ENCODE data around the gene CEP85L. TPM values are rescaled to one million over a fixed set of nuclear protein-coding genes. Genes with fewer than 3 reads are reported as not detected.
A peak's percentile ranks its signal among the peaks of the same experiment; 100 is the strongest.

Gene CEP85L
- polyA plus RNA-seq (ENCODE audit: insufficient read length) = 8.9 TPM
- long read RNA-seq, donor 1, full-length matches to known transcripts = 1 of 1 reads
- long read RNA-seq, donor 1, partial matches to known transcripts = 0 of 1 reads
- long read RNA-seq, donor 1, other reads (novel, unspliced or antisense) = 0 of 1 reads
- long read RNA-seq, donor 2 = 0 reads
- long read RNA-seq, donor 3 = 0 reads
- long read RNA-seq, donor 4 = 0 reads
- long read RNA-seq, donor 5 = 0 reads
- long read RNA-seq, donor 6, full-length matches to known transcripts = 1 of 1 reads
- long read RNA-seq, donor 6, partial matches to known transcripts = 0 of 1 reads
- long read RNA-seq, donor 6, other reads (novel, unspliced or antisense) = 0 of 1 reads
- long read RNA-seq, donor 7, partial matches to known transcripts = 0 of 1 reads
- long read RNA-seq, donor 7, other reads (novel, unspliced or antisense) = 0 of 1 reads
- long read RNA-seq, donor 8 = 0 reads

DNA sequence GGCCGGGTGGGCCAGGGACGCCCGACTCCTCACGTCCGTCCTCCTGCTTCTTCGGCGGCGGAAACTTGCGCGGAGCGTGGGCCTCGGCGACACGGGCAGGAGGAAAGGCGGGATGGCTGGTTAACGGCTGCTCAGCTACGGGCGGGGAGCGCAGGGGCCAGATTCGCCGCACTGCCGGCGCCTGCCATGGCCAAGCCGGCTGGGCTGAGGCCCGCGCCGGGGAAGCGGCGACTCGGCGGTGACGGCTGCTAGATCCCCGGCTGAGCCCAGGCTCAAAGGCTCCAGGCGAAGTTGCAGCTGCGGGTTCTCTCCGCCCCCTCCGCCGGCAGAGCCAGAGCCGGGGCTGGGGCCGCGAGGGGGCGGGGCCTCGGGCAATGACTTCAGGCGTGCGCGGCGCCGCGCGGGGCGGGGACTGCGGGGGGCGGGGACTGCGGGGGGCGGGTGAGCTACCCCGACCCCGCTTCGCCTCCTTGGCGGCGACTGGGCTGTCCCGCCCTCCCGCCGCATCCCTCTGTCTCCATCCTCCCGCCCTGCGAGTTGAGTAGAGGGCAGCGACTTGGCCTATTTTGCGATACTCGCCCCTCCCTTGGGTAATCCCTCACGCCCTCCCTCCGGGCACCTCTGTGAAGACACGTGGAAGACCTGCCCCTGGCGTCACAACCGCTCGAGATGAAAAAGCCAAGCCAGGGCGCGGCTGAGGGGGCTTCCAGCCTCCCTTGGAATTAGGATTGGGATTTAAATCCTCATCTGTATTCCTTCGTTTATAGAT lies at the start of gene CEP85L:
Gene CEP85L (minus strand): TSS at position 310 of the 769 bp plus-strand sequence. CDS start 322 bp downstream, outside the sequence.
- peak; percentile 92 for DNase-seq

DNA sequence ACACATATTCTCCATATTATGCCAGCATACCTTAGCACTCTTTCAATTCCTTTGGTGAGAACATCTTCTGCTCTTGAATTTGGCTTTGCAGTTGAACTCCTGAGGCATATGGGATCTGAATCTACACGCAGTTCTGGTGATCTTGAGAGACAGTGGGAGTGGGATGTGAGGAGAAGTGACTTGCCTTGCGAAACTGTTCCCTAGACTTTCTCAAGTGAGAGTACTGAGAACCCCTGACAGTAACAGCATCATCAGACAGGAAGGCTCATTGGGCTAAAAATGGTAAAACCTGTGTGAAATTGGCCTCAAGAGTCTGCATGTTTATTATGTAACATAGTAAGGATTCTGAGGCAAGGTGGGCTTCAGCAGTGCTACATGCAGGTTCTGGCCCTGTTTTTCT lies 49.1 kb upstream of the CEP85L start:
- DNase-seq = no peak

DNA sequence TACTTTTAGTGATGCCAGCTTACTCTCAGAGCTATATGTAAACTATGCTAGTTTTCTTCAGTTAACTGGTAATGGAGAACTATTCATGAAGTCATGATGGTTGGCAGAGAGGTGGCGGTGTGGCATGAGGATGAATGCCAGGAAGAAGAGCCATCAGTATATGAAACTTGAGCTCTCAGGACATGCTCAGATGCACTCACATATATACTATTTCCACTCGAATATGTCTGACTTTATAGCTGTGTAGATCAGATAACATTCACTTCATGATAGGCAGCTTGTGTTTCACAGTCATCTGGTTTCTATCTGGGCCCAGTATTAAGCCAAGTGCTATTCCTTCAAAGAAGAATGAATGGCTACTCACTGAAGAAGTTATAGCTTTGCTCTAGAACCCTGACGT lies 46.2 kb upstream of the CEP85L start:
- no peak for DNase-seq

DNA sequence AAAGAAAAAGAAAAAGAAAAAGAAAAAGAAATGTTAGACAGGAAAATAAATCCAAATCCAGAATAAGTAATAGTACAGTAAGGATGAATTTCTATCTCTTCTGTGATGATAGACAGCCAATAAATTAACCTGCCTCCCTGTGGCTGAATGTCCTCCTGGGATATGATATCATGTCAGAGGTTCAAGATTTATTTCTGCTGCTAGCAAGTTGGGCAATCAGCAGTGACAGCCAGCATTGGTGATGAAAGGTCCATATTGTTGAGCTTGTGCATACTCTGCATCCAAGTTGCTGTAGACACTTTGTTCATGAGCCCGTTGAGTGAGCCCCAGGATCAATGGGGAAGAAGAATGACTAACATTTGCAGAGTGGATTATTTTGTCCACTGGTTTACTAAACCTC lies 44.9 kb upstream of the CEP85L start:
- DNase-seq = no peak

DNA sequence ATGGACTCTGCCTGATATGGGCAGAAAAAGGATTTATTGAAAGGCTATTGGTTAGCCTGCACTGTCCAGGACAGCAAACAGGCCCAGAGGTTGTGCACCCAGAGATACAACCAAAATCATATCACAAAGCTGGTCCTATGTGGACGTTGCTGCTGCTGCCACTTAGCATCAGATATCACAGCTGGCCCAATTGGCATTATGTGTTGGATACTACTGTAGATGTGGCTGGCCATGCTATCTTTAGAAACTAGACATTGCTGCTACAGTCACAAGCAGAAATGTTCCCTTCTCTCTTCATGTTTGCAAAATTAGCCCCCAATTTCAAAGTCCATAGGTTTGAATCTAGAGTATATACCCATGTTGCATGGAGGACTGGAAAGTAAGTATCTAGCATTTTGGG lies 42.2 kb upstream of the CEP85L start:
- no peak for DNase-seq

DNA sequence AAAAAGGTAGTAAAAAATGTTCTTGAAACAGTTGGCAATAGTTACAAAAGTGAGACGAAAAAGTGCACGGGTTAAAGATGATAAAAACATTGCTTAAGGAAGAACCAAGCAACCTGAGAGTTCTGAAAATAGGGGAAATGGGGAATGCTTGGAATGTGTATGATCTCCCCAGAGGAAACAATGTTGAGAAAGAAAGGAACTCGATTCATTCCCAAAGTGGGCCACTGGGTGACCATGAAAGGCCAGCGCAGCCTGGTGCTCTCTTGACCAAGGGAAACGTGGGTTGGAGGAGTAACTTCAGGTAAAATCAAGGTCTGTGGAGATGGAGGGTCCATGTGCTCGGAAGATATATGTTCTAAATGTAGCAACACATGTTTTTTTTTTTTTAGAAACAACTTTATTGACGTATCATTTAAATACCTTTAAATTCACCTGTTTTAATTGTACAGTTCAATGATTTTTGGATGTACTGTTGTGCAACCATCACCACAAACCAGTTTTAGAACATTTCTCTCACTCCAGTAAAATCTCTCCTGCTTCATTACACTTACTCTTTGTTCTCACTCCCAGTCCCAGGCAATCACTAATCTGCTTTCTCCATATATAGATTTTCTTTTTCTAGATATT lies 34.5 kb upstream of the CEP85L start:
- DNase-seq = no peak

DNA sequence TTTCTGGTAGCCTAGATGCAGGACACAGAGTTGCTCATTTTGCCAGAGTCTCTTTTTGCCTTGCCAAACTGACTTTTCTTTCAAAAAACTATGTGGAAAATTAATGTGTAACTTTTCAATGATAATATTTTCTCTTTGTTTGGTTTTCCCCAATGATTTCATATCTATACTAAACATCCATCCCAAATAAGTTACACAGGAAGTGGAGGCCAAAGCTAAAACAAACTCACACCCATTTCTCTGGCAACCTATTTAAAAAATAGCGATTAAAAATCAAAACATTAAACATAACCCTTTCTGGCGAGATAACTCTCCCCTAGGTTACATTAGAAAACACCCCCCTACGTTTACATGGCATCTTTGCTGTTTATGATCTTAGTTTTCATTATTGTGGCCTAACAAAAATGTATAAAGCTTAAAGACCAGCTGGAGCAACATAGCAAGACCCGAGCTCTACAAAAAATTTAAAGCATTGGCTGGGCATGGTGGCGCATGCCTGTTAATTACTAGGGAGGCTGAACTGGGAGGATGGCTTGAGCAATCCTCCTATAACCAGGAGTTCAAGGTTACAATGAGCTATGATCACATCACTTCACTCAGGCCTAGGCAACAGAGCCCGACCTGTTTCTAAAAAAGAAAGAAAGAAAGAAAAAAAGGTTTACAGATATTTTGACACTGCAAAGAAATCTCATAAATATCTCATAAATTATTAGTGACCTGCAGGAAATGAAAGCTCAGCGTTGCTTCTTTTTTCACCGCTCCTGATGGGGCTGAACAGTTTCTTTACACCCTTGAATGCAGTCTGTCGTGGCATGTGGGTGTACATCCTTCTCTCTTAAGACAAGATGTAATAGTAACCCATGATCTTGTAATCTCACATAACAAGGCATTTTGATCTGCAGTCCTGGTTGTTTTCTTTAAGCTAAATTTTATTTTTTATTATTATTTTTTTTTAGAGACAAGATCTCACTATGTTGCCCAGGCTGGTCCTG lies 32.8 kb upstream of the CEP85L start:
- DNase-seq = no peak

DNA sequence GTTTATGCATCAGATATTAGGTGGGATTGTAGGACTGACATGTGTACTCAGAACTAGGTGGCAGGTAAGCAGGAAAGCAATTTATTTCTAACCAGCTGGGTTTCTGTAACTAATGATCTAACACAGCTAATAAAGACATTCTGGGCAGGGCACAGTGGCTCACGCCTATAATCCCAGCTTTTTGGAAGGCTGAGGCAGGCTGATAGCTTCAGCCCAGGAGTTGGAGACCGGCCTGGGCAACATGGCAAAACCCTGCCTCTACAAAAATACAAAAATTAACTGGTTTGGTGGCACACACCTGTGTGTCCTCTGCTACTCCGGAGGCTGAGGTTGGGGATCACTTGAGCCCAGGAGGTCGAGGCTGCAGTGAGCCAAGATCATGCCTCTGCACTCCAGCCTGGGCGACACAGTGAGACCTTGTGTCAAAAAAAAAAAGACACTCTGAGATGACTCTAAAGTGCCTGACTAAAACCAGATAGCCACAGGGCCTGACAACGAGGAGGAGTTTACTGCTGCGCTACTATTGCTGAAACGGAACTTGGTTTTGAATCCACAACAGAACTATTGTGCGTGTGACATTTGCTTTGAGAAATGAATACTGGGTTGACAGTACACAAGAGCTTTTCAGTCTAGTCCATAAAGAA lies 29.2 kb upstream of the CEP85L start:
- no peak for DNase-seq

DNA sequence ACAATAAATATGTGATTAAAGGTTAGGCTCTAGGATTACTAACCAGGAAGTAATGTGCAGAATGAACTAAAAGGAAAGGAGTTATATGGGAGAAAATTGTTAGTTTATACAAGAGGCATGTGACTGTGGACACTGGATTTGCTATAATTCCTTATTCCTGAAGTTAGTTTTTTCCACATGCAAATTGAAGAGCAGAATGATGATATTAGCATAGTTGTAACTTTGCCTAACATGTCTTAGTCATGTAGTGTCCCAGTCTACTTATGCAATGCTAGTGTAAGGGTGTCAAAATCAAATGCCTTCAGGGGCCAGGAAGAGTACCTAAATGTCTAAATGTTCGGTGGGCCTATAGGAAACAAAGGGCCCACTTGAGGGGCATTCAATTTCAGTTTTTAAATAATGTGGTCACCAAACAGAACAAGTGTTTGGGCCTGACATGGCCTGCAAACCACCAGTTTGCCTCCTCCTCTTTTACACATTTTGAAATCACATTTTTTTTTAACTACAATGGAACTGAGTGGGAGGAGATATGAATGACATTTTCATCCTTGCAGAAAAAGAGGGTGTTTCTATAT lies 28.0 kb upstream of the CEP85L start:
- no peak for DNase-seq

DNA sequence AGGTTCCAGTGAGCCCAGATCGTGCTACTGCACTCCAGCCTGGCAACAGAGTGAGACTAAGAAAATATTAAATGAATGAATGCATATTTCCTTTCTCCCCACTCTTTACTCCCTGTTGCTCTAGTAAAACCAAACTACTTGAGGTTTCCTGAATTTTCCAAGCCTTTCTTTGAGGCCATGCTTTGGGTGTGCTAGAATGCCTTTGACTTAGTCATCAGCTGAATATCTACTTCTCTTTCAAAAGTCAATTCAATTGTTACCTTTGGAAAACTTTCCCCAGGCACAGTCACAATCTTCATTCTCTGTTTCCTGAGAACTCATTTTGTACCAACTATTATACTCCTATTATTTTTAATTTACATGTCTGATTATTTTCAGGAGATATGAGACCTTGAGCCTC lies 27.5 kb upstream of the CEP85L start:
- no peak for DNase-seq

DNA sequence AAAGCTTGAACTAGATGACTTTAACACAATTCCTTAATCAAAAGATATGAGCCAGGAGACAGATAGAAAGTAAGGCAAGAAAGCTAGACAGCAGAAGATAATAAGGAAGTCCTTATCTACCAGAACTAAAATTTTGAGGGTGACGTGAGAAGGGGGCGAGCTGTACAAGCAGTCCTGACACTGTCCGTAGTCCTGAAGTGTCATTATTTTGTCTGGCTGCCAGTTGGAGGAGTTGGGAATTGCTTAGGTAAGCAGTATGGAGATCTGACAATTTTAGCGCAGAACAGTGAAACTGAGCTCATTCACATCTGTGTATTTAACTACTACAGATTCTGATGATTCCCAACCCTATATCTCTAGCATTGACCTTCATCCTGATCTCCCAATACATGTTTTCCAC lies 25.8 kb upstream of the CEP85L start:
- no peak for DNase-seq

DNA sequence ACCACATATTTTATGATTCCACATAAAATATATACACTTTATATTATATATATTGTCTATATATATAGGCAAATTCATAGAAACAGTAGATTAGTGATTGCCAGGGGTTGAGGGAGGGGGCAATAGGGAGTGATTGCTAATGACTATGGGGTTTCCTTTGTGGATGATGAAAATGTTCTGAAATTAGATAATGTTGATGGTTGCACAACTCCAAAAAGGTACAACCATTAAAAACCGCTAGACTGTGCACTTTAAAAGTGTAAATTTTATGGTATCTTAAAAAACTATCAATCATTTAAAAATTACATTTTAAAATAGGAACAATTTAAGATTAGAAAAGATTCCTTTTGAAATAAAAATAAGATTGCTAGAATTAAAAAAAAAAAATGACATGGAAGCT lies 23.8 kb upstream of the CEP85L start:
- no peak for DNase-seq

DNA sequence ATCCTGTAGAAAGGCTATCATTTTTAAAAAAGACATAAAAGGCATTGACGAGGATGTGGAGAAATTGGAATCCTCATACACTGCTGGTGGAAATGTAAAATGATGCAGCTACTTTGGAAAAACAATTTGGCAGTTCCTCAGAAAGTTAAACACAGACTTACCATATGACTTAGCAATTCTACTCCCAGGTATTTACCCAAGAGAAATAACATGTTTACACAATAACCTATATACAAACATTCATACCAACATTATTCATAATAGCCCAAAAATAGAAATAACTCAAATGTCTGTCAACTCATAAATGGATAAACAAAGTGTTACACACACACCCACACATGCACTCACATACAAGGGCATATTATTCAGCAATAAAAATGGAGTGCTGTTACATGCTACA lies 23.4 kb upstream of the CEP85L start:
- DNase-seq = no peak

DNA sequence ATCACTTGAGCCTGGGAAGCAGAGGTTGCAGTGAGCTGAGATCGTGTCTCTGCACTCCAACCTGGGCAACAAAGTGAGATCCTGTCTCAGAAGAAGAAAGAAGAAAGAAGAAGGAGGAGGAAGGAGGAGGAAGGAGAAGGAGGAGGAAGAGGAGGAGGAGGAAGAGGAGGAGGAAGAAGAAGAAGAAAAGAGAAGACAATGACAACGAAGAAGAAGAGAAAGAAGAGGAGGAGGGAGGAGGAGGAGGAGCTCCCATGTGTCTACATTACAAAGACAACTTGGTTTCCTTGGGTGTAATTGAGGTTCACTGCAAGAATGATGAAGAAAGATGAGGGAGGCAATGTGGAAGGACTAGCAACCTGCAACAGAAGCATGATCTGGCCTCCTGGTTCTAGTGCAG lies 21.3 kb upstream of the CEP85L start:
- DNase-seq = no peak

DNA sequence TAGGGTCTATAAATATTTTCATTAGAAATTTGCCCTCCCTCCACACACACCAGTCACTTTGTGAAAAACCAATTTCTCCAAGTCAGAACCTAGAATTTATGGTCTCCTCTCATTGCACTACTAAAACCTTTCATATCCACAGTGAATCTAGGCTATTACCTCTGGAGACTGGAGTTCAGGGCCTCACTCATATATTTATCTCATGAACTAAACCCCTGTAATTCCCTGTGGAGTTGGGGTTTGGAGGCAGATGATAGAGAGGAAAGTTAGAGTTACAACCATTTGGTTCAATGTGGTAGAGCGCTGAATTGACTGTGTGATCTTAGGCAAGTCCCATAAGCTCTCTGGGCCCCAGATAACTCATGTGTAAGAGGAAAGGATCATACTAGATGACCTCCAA lies 18.2 kb upstream of the CEP85L start:
- DNase-seq = no peak

DNA sequence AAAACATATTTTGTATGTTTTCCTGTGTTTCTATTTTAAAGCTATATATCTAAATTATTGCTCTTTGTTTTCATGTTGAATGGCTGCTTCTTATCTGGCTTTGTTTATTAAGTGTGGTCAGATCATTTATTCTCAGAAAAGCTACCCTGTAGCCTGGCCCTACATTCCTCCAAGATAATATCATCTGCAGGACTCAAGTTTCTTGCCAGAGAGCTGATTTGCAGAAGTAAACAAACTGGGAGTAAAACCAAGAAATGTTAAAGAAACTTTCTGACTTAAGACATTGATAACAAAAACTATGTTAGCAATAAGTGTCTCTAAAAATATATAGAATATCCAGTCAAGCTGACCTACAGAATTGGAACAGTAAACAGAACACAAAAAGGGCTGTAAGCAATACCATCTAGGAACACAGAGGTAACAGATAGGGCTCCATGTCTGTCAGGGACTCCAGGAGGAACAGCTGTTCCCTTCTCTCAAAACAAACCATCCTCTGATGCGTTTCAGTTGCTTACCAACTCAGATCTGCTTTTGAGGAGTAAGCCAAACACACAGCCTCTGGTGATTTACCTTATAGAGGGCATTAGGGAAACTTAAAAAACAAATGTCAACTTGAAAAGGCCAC lies 17.5 kb upstream of the CEP85L start:
- no peak for DNase-seq

DNA sequence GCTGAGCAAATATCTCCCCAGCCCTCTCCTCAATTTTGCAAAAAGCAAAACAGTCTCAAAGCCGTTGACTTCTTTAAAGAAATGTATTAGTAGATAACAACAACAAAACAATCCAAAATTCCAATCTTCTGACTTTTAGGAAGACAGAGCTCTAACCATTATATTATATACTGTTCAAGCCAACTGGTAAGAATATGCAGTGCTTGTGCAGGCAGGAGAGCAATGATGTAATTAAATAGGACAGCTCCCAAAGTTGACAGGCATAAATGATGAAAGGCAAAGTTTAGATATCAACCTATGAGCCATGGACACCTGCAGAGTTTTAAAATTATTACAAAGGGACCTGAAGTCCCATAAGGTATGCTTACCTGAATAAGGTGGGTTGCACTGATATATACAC lies 16.6 kb upstream of the CEP85L start:
- no peak for DNase-seq

DNA sequence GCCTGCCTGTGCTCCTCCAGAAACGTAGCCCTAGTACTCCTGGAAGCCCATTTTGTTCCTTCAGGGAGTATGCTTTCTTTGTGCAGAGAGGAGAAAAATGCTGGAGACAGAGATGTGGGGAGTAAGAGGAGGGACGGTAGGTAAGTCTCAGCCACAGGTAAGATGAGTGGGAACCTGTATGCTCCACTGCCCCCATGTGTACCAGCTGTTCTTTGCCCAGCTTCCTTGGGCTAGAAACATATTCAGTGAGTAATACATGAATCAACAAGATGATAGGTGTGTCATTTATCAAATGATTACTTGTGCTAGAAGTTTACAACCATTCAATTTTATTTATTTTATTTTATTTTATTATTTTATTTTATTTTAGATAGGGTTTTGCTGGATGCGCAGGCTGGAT lies 13.6 kb upstream of the CEP85L start:
- no peak for DNase-seq

DNA sequence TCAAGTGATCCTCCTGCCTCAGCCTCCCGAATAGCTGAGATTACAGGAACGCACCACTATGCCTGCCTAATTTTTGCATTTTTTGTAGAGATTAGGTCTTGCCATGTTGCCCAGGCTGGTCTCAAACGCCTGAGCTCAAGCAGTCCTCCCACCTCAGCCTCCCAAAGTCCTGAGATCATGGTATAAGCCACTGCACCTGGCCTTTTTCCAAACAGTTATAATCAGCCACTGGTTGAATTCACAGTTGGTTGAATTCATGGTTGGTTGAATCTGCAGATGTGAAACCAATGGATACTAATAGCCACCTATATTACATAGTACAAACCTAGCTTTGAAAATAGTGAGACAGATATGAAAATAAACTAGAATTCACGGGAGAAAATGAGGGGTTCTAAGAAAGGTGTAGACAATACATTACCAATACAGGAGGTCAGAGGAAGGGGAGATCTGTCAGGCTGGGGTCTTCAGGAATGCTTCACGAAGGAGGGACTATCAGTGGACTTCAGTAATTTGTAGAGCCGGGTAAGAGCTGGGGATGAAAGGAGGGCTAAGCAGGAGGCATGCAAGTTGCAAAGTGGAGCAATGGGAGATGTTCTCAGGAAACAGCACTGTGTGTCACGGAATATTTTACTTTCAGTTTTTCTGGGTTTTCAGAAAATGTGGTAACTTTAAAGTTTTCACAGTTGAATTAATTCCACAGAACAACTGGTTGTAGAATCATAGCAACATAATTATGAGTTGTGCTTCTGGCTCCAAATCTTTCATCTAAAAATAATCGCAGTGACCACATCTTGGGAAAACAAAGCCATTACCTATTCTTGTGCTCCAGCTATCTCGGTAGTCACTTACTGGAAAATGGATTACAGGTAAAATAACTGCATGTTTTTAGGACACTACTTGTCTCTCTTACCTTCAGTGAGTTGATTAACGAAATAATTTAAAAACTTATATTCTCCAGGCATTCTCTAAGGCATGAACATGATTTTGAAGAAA lies 12.9 kb upstream of the CEP85L start:
- no peak for DNase-seq

Data from left kidney (tissue), 8 donors.